H1 (cell line): ENCODE measurements around the gene CABCOCO1. TPM values are rescaled to one million over a fixed set of nuclear protein-coding genes. Genes with fewer than 3 reads are reported as not detected.

Source experiments
- CTCF ChIA-PET: fragments of 300-600 bp; sonication (Branson Sonifier 250); formaldehyde crosslinking; loops from one replicate; lab custom pipeline; 2021; ENCODE audit not compliant: partially characterized antibody; lab: Charles Lee
- POLR2A ChIA-PET: fragments of 300-600 bp; sonication (Branson Sonifier 250); formaldehyde crosslinking; loops from one replicate; lab custom pipeline; 2021; ENCODE audit warnings: inconsistent platforms; ENCODE audit not compliant: partially characterized antibody; lab: Charles Lee
- DNase-seq, 2 experiments: peaks; one replicate each; pipeline versions ENCODE4 v3.0.0 to v3.0.0-alpha.2; 2010 to 2022; ENCODE audit warnings: low spot score in 2 of 2, low read depth in 1 of 2, mixed read lengths in 1 of 2
- FAIRE-seq: peaks from 2 replicates; lab custom pipeline; 2011; peaks lifted over from hg19 to GRCh38; lab: Jason Lieb, UNC
- H2AFZ ChIP-seq: 2 replicates; pipeline ENCODE4 v1.8.1; 2012; ENCODE audit warnings: low read length, inconsistent platforms
- H2AK5ac ChIP-seq: 2 replicates; pipeline ENCODE4 v1.6.1; 2013; ENCODE audit warnings: low read depth, low read length
- H2BK120ac ChIP-seq: replicated peaks from 2 replicates; pipeline ENCODE3; 2013; ENCODE audit warnings: low read depth, low read length, inconsistent platforms
- H2BK12ac ChIP-seq: 2 replicates; pipeline ENCODE4 v1.6.1; 2013; ENCODE audit warnings: low read depth, low read length
- H2BK15ac ChIP-seq: 2 replicates; pipeline ENCODE4 v1.6.1; 2013; ENCODE audit warnings: low read length
- H2BK20ac ChIP-seq: 2 replicates; pipeline ENCODE4 v1.6.1; 2013; ENCODE audit warnings: low read length
- H2BK5ac ChIP-seq: 2 replicates; pipeline ENCODE4 v1.6.1; 2013; ENCODE audit warnings: low read depth, low read length
- H3K14ac ChIP-seq: 2 replicates; pipeline ENCODE4 v1.6.1; 2013; ENCODE audit warnings: inconsistent platforms; ENCODE audit not compliant: insufficient read length
- H3K18ac ChIP-seq: 2 replicates; pipeline ENCODE4 v1.6.1; 2013; ENCODE audit warnings: low read length; ENCODE audit errors: extremely low read depth
- H3K23ac ChIP-seq: 2 replicates; pipeline ENCODE4 v1.6.1; 2013; ENCODE audit warnings: inconsistent platforms; ENCODE audit not compliant: insufficient read length
- H3K23me2 ChIP-seq: 2 replicates; pipeline ENCODE4 v1.6.1; 2013; ENCODE audit warnings: low read depth, low read length
- H3K27ac ChIP-seq: 2 replicates; pipeline ENCODE4 v1.6.1; 2011; ENCODE audit warnings: low read depth, low read length, inconsistent platforms
- H3K27me3 ChIP-seq, 4 experiments: replicated peaks in 1 of 4; 1 replicate in 1 of 4; 2 replicates in 3 of 4; pipeline versions ENCODE4 v1.6.1 to v1.8.1; 2011 to 2013; ENCODE audit warnings: low read length in 3 of 4, mild to moderate bottlenecking in 3 of 4, inconsistent platforms in 2 of 4, mixed read lengths in 2 of 4, moderate library complexity in 1 of 4; ENCODE audit not compliant: control insufficient read depth in 3 of 4, insufficient read depth in 3 of 4; ENCODE audit errors: extremely low read depth in 1 of 4
- H3K36me3 ChIP-seq, 4 experiments: 2 replicates each; pipeline versions ENCODE4 v1.6.1 to v1.8.1; 2011 to 2013; ENCODE audit warnings: mild to moderate bottlenecking in 4 of 4, low read length in 3 of 4, moderate library complexity in 2 of 4, control low read depth in 1 of 4, inconsistent platforms in 1 of 4; ENCODE audit not compliant: insufficient read depth in 4 of 4, control insufficient read depth in 2 of 4
- H3K4ac ChIP-seq: replicated peaks from 2 replicates; pipeline ENCODE3; 2013; ENCODE audit warnings: low read length, low read depth, mixed read lengths, inconsistent platforms; ENCODE audit not compliant: insufficient read length
- H3K4me1 ChIP-seq, 4 experiments: replicated peaks in 1 of 4; 1 replicate in 1 of 4; 2 replicates in 3 of 4; pipeline versions ENCODE4 v1.6.1 to v1.8.1; 2011 to 2013; ENCODE audit warnings: low read length in 3 of 4, inconsistent platforms in 2 of 4, mixed read lengths in 1 of 4; ENCODE audit not compliant: insufficient read depth in 4 of 4, control insufficient read depth in 3 of 4
- H3K4me2 ChIP-seq, 2 experiments: 2 replicates each; pipeline versions ENCODE4 v1.6.1 to v1.8.1; 2011 to 2013; ENCODE audit warnings: low read depth in 2 of 2, low read length in 2 of 2, control low read depth in 1 of 2, inconsistent platforms in 1 of 2, mild to moderate bottlenecking in 1 of 2; ENCODE audit not compliant: insufficient read depth in 1 of 2
- H3K4me3 ChIP-seq, 4 experiments: fragments of 200-600, 300-600 bp in 1 of 4; sonication (generic), shearing (Covaris generic), sonication (Bioruptor Twin) in 1 of 4; 2 replicates each; pipeline versions ENCODE4 v1.5.1 to v1.8.1; 2011 to 2016; ENCODE audit warnings: low read length in 4 of 4, low read depth in 3 of 4, control low read depth in 2 of 4, inconsistent platforms in 2 of 4, mild to moderate bottlenecking in 2 of 4, mixed read lengths in 1 of 4, moderate library complexity in 1 of 4; ENCODE audit not compliant: insufficient read depth in 2 of 4; ENCODE audit errors: extremely low read depth in 1 of 4
- H3K56ac ChIP-seq: replicated peaks from 2 replicates; pipeline ENCODE3; 2013; ENCODE audit warnings: low read depth, mild to moderate bottlenecking, mixed read lengths, low read length, inconsistent platforms; ENCODE audit not compliant: insufficient read length
- H3K79me1 ChIP-seq: 2 replicates; pipeline ENCODE4 v1.6.1; 2013; ENCODE audit warnings: low read depth, low read length, control low read depth
- H3K79me2 ChIP-seq, 2 experiments: 2 replicates each; pipeline versions ENCODE4 v1.6.1 to v1.8.1; 2012 to 2013; ENCODE audit warnings: low read length in 2 of 2, mild to moderate bottlenecking in 2 of 2, inconsistent platforms in 1 of 2; ENCODE audit not compliant: insufficient read depth in 2 of 2, control insufficient read depth in 1 of 2
- H3K9ac ChIP-seq, 4 experiments: replicated peaks in 1 of 4; 1 replicate in 1 of 4; 2 replicates in 3 of 4; pipeline versions ENCODE4 v1.6.1 to v1.8.1; 2011 to 2013; ENCODE audit warnings: low read depth in 3 of 4, low read length in 3 of 4, control low read depth in 2 of 4, mild to moderate bottlenecking in 2 of 4, moderate library complexity in 2 of 4, inconsistent platforms in 1 of 4; ENCODE audit errors: extremely low read depth in 1 of 4
- H3K9me3 ChIP-seq, 2 experiments: 2 replicates each; pipeline versions ENCODE4 v1.6.1 to v1.8.1; 2012 to 2013; ENCODE audit warnings: mild to moderate bottlenecking in 2 of 2, moderate library complexity in 2 of 2, control low read depth in 1 of 2, inconsistent platforms in 1 of 2, low read depth in 1 of 2, low read length in 1 of 2, mixed read lengths in 1 of 2; ENCODE audit not compliant: insufficient read depth in 2 of 2
- H4K20me1 ChIP-seq, 2 experiments: replicated peaks in 1 of 2; 2 replicates each; pipeline versions ENCODE3 to v1.8.1; 2011 to 2013; ENCODE audit warnings: inconsistent platforms in 2 of 2, low read length in 2 of 2, mild to moderate bottlenecking in 1 of 2; ENCODE audit not compliant: insufficient read depth in 2 of 2, control insufficient read depth in 1 of 2
- H4K5ac ChIP-seq: 2 replicates; pipeline ENCODE4 v1.6.1; 2013; ENCODE audit warnings: low read length, low read depth, mixed read lengths, inconsistent platforms; ENCODE audit not compliant: insufficient read length
- H4K8ac ChIP-seq: 2 replicates; pipeline ENCODE4 v1.8.0; 2013; ENCODE audit warnings: mild to moderate bottlenecking, moderate library complexity, low read length, inconsistent platforms; ENCODE audit not compliant: insufficient read depth; ENCODE audit errors: extremely low read depth
- H4K91ac ChIP-seq: replicated peaks from 2 replicates; pipeline ENCODE3; 2013; ENCODE audit warnings: low read length, mixed read lengths, inconsistent platforms; ENCODE audit not compliant: insufficient read length
- ASH2L ChIP-seq: fragments of 200-600, 300-600 bp; sonication (generic); IDR thresholded peaks from one replicate; pipeline ENCODE4 v1.7.1; 2017; ENCODE audit warnings: low read length
- BCL11A ChIP-seq, 2 experiments: IDR thresholded peaks; one replicate each; pipeline ENCODE4 v1.6.1; 2011; ENCODE audit warnings: low read depth in 2 of 2, low read length in 2 of 2, mild to moderate bottlenecking in 2 of 2
- CHD1 ChIP-seq: IDR thresholded peaks from 2 replicates; pipeline ENCODE4 v1.6.1; 2012; ENCODE audit warnings: low read depth, low read length, improper control_type of control experiment
- EGR1 ChIP-seq: IDR thresholded peaks from 2 replicates; pipeline ENCODE4 v1.6.1; 2011; ENCODE audit warnings: low read depth, low read length, borderline replicate concordance
- EZH2 ChIP-seq: fragments of 200-600 bp; sonication (generic); IDR thresholded peaks from 2 replicates; pipeline ENCODE4 v1.7.1; 2012; ENCODE audit warnings: low read depth, mild to moderate bottlenecking, moderate library complexity, low read length, inconsistent platforms; ENCODE audit not compliant: severe bottlenecking
- GABPA ChIP-seq: IDR thresholded peaks from 2 replicates; pipeline ENCODE4 v1.6.1; 2011; ENCODE audit warnings: mild to moderate bottlenecking, low read length, moderate library complexity, borderline replicate concordance; ENCODE audit not compliant: insufficient read depth
- HDAC2 ChIP-seq, 2 experiments: fragments of 300-600 bp in 1 of 2; sonication (generic) in 1 of 2; IDR thresholded peaks; 2 replicates each; pipeline ENCODE4 v1.6.1; 2011 to 2012; ENCODE audit warnings: low read depth in 2 of 2, low read length in 2 of 2, mild to moderate bottlenecking in 2 of 2, moderate library complexity in 2 of 2, borderline replicate concordance in 1 of 2, inconsistent platforms in 1 of 2
- HDAC6 ChIP-seq: IDR thresholded peaks from one replicate; pipeline ENCODE4 v1.7.1; 2012; ENCODE audit warnings: low read depth, mild to moderate bottlenecking, inconsistent platforms, low read length, moderate library complexity
- KDM1A ChIP-seq: fragments of 200-600, 300-600 bp; sonication (generic); IDR thresholded peaks from 2 replicates; pipeline ENCODE4 v1.7.1; 2016; ENCODE audit warnings: mild to moderate bottlenecking, low read length, borderline replicate concordance
- NRF1 ChIP-seq: IDR thresholded peaks from 2 replicates; pipeline ENCODE4 v1.6.1; 2011; ENCODE audit warnings: mild to moderate bottlenecking, low read depth, low read length, improper control_type of control experiment
- POLR2A ChIP-seq, 2 experiments: IDR thresholded peaks; 1 replicate in 1 of 2; 2 replicates in 1 of 2; pipeline ENCODE4 v1.6.1; 2011; ENCODE audit warnings: low read depth in 2 of 2, low read length in 2 of 2, mild to moderate bottlenecking in 2 of 2; ENCODE audit errors: control extremely low read depth in 1 of 2
- RNF2 ChIP-seq: fragments of 200-900, 300-1000 bp; sonication (generic); IDR thresholded peaks from 2 replicates; pipeline ENCODE4 v1.7.1; 2016; ENCODE audit warnings: borderline replicate concordance, low read depth, mild to moderate bottlenecking, antibody characterized with exemption, low read length; ENCODE audit not compliant: poor library complexity, severe bottlenecking; ENCODE audit errors: missing control alignments
- SP1 ChIP-seq: IDR thresholded peaks from 2 replicates; pipeline ENCODE4 v1.6.1; 2011; ENCODE audit warnings: low read depth, low read length
- SP2 ChIP-seq: IDR thresholded peaks from 2 replicates; pipeline ENCODE4 v1.6.1; 2012; ENCODE audit warnings: mild to moderate bottlenecking, low read length, inconsistent platforms
- WGBS, 2 experiments: shearing (Covaris generic) in 1 of 2; methylation state at CpG; one replicate each; pipeline versions ENCODE4 v1.1.6 to v1.1.7; 2013 to 2015; ENCODE audit warnings: low lambda C conversion rate in 2 of 2, mixed read lengths in 2 of 2, inconsistent platforms in 1 of 2, low coverage in 1 of 2, missing lambda C conversion rate in 1 of 2; ENCODE audit not compliant: insufficient replicate concordance in 2 of 2, insufficient coverage in 1 of 2, insufficient read length in 1 of 2; ENCODE audit errors: extremely low coverage in 1 of 2, missing lambda C conversion rate in 1 of 2; 5-methylcytosine and 5-hydroxymethylcytosine counted together
- polyA plus RNA-seq, 7 experiments: library from polyadenylated mRNA; depleted of rRNA in 3 of 7; stranded (reverse) in 5 of 7; unstranded in 2 of 7; fragments of >200 nt in 5 of 7; fragments of 200-250 nt in 2 of 7; gene quantifications; 1 replicate in 5 of 7; 2 replicates in 1 of 7; 4 replicates in 1 of 7; pipeline versions ENCODE4 v1.2.1 to v1.2.3, GENCODE V29; 2011 to 2013; ENCODE audit warnings: missing spikeins in 2 of 7, mixed read lengths in 2 of 7
- total RNA-seq: library from RNA; stranded (reverse); fragmentation: NEBNext Ultra II Directional; extraction: Animal tissue kit (Norgen Biotek cat#: 25700); gene quantifications from 2 replicates; pipeline ENCODE4 v1.2.1, GENCODE V29; 2021

Gene CABCOCO1
- total and polyA plus RNA-seq, 2 of the 8 experiments (the other 6 are each of a cell fraction or from before 2014, with no cell fraction given): not detected

GRCh38 chr10:61705022-61705613 is 42.4 kb downstream of the CABCOCO1 start:
- no peak overlapping the region for H3K4me2 ChIP-seq
- no peak overlapping the region for H2BK120ac ChIP-seq
- no peak overlapping the region for H2BK12ac ChIP-seq
- DNase-seq (no peak), FAIRE-seq (no peak)
- H3K23me2 ChIP-seq: no peaks in the 10 kb centered on the region; the same call in 1 of the 2 replicates
- no peaks in the 10 kb centered on the region for H3K36me3 ChIP-seq
- POLR2A ChIA-PET: no interaction called here
- H3K14ac ChIP-seq: no peak overlapping the region
- no peaks in the 10 kb centered on the region for H4K20me1 ChIP-seq
- no peak overlapping the region for H4K8ac ChIP-seq
- H2BK20ac ChIP-seq: no peak overlapping the region
- no peak overlapping the region for H3K23ac ChIP-seq
- no peak overlapping the region for H3K4me3 ChIP-seq
- no peaks in the 10 kb centered on the region for H3K79me1 ChIP-seq
- no peak overlapping the region for H3K9ac ChIP-seq
- no peak overlapping the region for H3K56ac ChIP-seq
- no peak overlapping the region for H2BK5ac ChIP-seq
- WGBS, 2 experiments: 100% methylated on average over 1 of the region's 1 CpG; no CpG with 5 or more reads in 1 of the 2 experiments
- no peak overlapping the region for H2AK5ac ChIP-seq
- CTCF ChIA-PET: interaction anchor here (1.1 to 1.6 kb wide), 2 partner anchors 28 to 42 kb away, joined by 3 to 4 read pairs; no protein-coding TSS in a partner anchor
- no peak overlapping the region for H3K4ac ChIP-seq
- no peaks in the 10 kb centered on the region for H3K9me3 ChIP-seq
- no peak overlapping the region for H3K27ac ChIP-seq
- H3K18ac ChIP-seq: no peak overlapping the region
- H3K79me2 ChIP-seq: no peaks in the 10 kb centered on the region
- H2AFZ ChIP-seq: no peak overlapping the region
- no peaks in the 10 kb centered on the region for H3K27me3 ChIP-seq
- H4K5ac ChIP-seq: no peak overlapping the region
- H4K91ac ChIP-seq: no peak overlapping the region
- no peak overlapping the region for H2BK15ac ChIP-seq
- H3K4me1 ChIP-seq: no peaks in the 10 kb centered on the region
- TF ChIP-seq RNF2: no peak
- no peak for TF ChIP-seq KDM1A
- no peak for TF ChIP-seq NRF1
- no peak for TF ChIP-seq SP1
- no peak for TF ChIP-seq EZH2
- TF ChIP-seq HDAC6: no peak
- TF ChIP-seq POLR2A (IDR thresholded peaks at IDR 0.05; ENCODE audit: control extremely low read depth in 1 of 2, low read depth in 2 of 2, low read length in 2 of 2): no peak
- TF ChIP-seq GABPA: no peak
- TF ChIP-seq ASH2L: no peak
- no peak for TF ChIP-seq SP2
- TF ChIP-seq CHD1: no peak
- TF ChIP-seq BCL11A (IDR thresholded peaks at IDR 0.05; ENCODE audit: low read depth in 2 of 2, low read length in 2 of 2): no peak
- TF ChIP-seq EGR1: no peak
- TF ChIP-seq HDAC2 (IDR thresholded peaks at IDR 0.05; ENCODE audit: borderline replicate concordance in 1 of 2, low read depth in 2 of 2, low read length in 2 of 2): no peak
